WERI-Rb-1 (cell line): ENCODE measurements around the gene PLAGL2.
"Not testable (repeated sequence)": the region's sequence is repeated elsewhere in the genome, so short reads cannot be mapped to it uniquely, and the experiment has no call there.

Experiments
- DNase-seq: peaks from one replicate; pipeline ENCODE4 v3.0.0-alpha.2; 2020
- H3K27ac ChIP-seq: fragments of 250-450 bp; sonication (Bioruptor Pico); 2 replicates; pipeline ENCODE4 v1.5.1; 2020; ENCODE audit warnings: mild to moderate bottlenecking, moderate library complexity
- H3K27me3 ChIP-seq: fragments of 250-450 bp; sonication (Bioruptor Pico); 2 replicates; pipeline ENCODE4 v1.5.1; 2021; ENCODE audit warnings: mild to moderate bottlenecking, low read depth, moderate library complexity; ENCODE audit not compliant: insufficient read depth, severe bottlenecking
- H3K36me3 ChIP-seq: fragments of 250-450 bp; sonication (Bioruptor Pico); 2 replicates; pipeline ENCODE4 v1.5.1; 2020; ENCODE audit warnings: mild to moderate bottlenecking, moderate library complexity
- H3K4me3 ChIP-seq: 2 replicates; pipeline ENCODE4 v1.5.1; 2011; ENCODE audit warnings: low read depth, mild to moderate bottlenecking, control low read depth, low read length
- H3K9me3 ChIP-seq: fragments of 250-450 bp; sonication (Bioruptor Pico); 2 replicates; pipeline ENCODE4 v1.5.1; 2021; ENCODE audit warnings: mild to moderate bottlenecking, moderate library complexity; ENCODE audit not compliant: severe bottlenecking
- TF ChIP-seq, protein P1 (sequence below): IDR thresholded peaks from 2 replicates; pipeline ENCODE4 v1.5.1; 2011; ENCODE audit warnings: low read depth, mild to moderate bottlenecking, control low read depth, inconsistent platforms, low read length

PLAGL2 gene

DNA sequence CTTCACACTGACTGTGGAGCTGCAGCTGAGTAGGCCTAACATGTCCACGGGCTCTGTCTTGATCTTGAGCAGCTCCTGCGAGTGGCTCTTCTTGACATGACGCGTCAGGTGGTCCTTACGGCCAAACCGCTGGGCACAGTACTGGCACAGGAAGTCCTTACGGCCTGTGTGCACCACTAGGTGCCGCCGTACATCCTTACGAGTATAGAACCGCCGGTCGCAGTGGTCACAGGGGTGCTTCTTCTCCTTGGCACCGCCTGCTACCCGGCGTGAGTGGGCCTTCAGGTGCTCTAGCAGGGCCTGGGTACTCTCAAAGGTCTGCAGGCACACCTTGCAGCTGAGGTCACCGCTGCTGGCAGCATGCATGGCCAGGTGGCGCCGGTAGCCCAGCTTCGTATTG lies 10.4 kb downstream of the PLAGL2 start:
- not testable (repeated sequence) for H3K4me3 ChIP-seq, H3K9me3 ChIP-seq, H3K27me3 ChIP-seq, DNase-seq, H3K27ac ChIP-seq
- H3K36me3 ChIP-seq, result peaks cover 83% of the 10 kb centered on the region
- TF ChIP-seq, protein P1, sequence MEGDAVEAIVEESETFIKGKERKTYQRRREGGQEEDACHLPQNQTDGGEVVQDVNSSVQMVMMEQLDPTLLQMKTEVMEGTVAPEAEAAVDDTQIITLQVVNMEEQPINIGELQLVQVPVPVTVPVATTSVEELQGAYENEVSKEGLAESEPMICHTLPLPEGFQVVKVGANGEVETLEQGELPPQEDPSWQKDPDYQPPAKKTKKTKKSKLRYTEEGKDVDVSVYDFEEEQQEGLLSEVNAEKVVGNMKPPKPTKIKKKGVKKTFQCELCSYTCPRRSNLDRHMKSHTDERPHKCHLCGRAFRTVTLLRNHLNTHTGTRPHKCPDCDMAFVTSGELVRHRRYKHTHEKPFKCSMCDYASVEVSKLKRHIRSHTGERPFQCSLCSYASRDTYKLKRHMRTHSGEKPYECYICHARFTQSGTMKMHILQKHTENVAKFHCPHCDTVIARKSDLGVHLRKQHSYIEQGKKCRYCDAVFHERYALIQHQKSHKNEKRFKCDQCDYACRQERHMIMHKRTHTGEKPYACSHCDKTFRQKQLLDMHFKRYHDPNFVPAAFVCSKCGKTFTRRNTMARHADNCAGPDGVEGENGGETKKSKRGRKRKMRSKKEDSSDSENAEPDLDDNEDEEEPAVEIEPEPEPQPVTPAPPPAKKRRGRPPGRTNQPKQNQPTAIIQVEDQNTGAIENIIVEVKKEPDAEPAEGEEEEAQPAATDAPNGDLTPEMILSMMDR, result peak; percentile 27; the same call in 1 of the 2 replicates

DNA sequence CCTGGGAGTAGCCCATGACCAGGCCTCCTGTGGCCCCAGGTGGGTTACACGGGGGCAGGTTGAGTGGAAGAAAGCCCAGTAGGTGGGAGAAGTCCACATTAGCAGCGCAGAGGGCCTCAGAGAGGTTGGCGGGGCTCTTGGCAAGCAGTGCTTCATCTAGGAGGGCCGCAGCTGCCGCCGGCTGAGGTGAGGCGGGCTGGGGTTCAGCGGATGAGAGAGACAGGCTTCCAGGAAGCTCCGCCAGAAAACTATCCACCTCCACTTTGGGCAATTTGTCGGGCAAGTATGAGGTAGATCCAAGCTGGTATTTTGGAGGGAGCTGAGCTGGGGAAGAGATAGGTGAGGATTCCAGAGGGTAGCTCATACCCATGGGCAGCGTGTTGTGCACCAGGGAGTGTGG lies 10.9 kb downstream of the PLAGL2 start:
- peaks cover 83% of the 10 kb centered on the region for H3K36me3 ChIP-seq
- DNase-seq, H3K4me3 ChIP-seq, H3K27ac ChIP-seq, H3K27me3 ChIP-seq, H3K9me3 ChIP-seq: not testable (repeated sequence)

DNA sequence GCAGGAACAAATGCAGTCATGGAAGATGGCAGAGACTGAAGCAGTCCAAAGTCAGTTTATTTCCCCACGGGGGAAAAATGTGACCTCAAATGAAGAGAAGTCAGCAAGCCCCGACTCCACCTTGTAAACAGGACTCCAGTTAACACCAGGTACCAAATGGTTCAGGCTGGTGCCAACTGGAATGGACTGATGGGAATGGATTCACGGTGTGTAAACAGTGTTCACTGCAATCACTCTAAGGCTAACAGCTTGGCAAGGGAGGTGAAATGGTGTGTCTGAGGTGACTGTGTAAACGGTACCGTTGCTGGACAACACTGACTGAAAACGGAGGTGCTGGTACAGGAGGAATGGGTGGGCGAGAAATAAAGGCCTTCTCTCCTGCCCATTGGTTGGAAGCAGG lies 12.0 kb downstream of the PLAGL2 start:
- Histone ChIP-seq H3K27me3 (no peaks in the 10 kb centered on the region), H3K36me3 (peaks cover 72% of the 10 kb centered on the region), H3K9me3 (no peaks in the 10 kb centered on the region), H3K27ac (no peak overlapping the region), H3K4me3 (no peak overlapping the region)
- DNase-seq, result no peak
- TF ChIP-seq, protein P1, result no peak

DNA sequence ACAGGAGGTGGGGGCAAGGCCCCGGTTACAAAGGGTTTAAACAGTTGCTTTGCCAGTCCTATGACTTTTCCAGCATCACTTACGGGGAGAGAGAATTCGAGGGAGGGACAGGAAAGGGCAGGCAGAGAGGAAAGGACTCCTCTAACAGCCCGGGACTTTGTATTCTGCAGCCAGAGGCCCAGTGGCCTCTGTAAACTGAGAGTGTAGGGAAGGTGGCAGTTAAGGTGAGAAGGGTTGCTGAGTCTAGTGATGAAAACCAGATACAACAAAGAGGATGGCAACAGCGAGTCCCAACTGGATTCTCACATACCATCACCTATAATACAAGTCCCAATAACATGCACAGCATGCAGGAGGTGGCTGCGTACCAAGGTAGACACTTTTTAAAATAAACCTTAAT lies 13.5 kb downstream of the PLAGL2 start:
- no peak for DNase-seq
- TF ChIP-seq, protein P1, result no peak
- H3K36me3 ChIP-seq, result peaks cover 56% of the 10 kb centered on the region
- no peaks in the 10 kb centered on the region for H3K9me3 ChIP-seq
- no peak overlapping the region for H3K4me3 ChIP-seq
- no peaks in the 10 kb centered on the region for H3K27me3 ChIP-seq
- H3K27ac ChIP-seq, result no peak overlapping the region

DNA sequence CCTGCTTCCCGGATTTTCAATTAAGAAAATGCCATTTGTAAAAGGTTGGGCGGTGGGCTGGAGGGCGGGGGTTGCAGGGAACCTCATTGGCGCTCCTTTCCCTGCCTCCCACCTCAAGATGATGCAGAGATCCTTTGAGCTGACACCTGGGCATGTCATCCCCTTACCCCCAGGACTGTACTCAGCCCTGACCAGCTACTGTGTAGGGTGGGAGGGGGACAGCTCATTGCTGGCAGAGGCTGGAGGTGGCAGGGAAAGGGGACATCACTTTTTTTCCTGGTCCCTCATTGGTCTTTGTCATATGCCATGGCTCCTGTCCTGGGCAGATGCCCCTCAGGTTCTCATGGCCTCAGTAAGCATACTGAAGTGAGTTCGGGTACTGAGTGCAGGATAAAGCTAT lies 14.2 kb downstream of the PLAGL2 start:
- H3K4me3 ChIP-seq, H3K27ac ChIP-seq, DNase-seq, H3K9me3 ChIP-seq, H3K27me3 ChIP-seq: not testable (repeated sequence)
- H3K36me3 ChIP-seq, result peaks cover 55% of the 10 kb centered on the region

DNA sequence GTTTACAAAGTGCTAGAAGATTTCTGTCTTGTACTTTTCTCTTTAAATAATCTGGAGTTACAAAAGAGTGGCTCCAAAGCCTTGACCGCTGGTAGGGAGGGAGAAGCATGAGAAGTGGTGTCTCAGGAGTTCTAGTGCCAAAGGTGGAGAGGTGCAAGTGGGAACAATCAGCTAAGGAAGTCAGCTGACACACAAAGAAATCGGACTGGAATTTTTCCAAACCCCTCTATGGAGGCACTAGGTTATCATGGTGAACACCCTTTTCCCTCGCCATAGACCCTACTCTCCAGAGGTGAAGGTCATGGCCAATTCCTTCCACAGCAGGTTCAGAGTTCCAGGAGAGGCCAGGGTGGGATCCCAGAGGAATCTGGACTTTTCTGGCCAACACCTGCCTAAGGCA lies 14.8 kb downstream of the PLAGL2 start:
- H3K27ac ChIP-seq, result no peak overlapping the region
- DNase-seq, result no peak
- no peak overlapping the region for H3K4me3 ChIP-seq
- peaks cover 48% of the 10 kb centered on the region for H3K36me3 ChIP-seq
- no peaks in the 10 kb centered on the region for H3K27me3 ChIP-seq
- TF ChIP-seq, protein P1, result no peak
- no peaks in the 10 kb centered on the region for H3K9me3 ChIP-seq

DNA sequence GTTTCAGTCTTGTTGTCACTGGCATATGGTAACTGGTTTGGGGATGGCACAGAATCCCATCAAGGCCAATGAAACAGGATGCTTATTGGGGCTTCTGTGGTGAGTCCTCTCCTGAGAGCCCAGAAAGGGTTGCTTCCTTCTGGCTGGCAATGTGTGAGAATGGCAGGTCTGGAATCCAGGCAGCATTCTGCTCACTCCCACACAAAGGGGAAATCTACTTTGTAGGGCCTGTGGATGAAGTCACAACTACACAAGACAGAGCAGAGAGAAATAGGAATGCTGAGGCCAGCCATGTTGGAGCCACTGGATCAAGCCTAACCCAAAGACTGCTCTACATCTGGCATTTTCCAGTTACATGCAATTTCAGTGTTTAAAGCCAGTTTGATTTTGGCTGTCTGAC lies 15.7 kb downstream of the PLAGL2 start:
- H3K4me3 ChIP-seq, result no peak overlapping the region
- peaks cover 40% of the 10 kb centered on the region for H3K36me3 ChIP-seq
- H3K27ac ChIP-seq, result no peak overlapping the region
- no peak for DNase-seq
- no peaks in the 10 kb centered on the region for H3K27me3 ChIP-seq
- TF ChIP-seq, protein P1, result no peak
- no peaks in the 10 kb centered on the region for H3K9me3 ChIP-seq
